Glutamatergic neuron (in vitro differentiated cells): Measurements from ENCODE around the gene ZCCHC14. TPM values are rescaled to one million over a fixed set of nuclear protein-coding genes. Genes with fewer than 3 reads are reported as not detected.
"Not testable (repeated sequence)": the region's sequence is repeated elsewhere in the genome, so short reads cannot be mapped to it uniquely, and the experiment has no call there.

Experiments used
- DNase-seq: peaks from one replicate; pipeline ENCODE4 v3.0.0; 2022
- H3K27ac Mint-ChIP-seq: one replicate; pipeline ENCODE4 v1.8.0; 2020; ENCODE audit warnings: mild to moderate bottlenecking, mixed read lengths, inconsistent platforms; ENCODE audit not compliant: unreplicated experiment
- H3K27me3 Mint-ChIP-seq: one replicate; pipeline ENCODE4 v1.8.0; 2020; ENCODE audit warnings: mild to moderate bottlenecking, moderate library complexity, mixed read lengths, inconsistent platforms; ENCODE audit not compliant: unreplicated experiment
- H3K36me3 Mint-ChIP-seq: one replicate; pipeline ENCODE4 v1.8.0; 2020; ENCODE audit warnings: mild to moderate bottlenecking, mixed read lengths, inconsistent platforms; ENCODE audit not compliant: unreplicated experiment
- H3K4me1 Mint-ChIP-seq: one replicate; pipeline ENCODE4 v1.8.0; 2020; ENCODE audit warnings: mild to moderate bottlenecking, low read depth, mixed read lengths, inconsistent platforms; ENCODE audit not compliant: unreplicated experiment
- H3K4me3 Mint-ChIP-seq: one replicate; pipeline ENCODE4 v1.8.0; 2020; ENCODE audit warnings: mild to moderate bottlenecking, mixed read lengths, inconsistent platforms; ENCODE audit not compliant: unreplicated experiment
- H3K9me3 Mint-ChIP-seq: one replicate; pipeline ENCODE4 v1.8.0; 2020; ENCODE audit warnings: mild to moderate bottlenecking, moderate library complexity, mixed read lengths, inconsistent platforms; ENCODE audit not compliant: unreplicated experiment
- total RNA-seq: library from RNA; stranded (reverse); fragmentation: NEBNext Ultra II Directional; extraction: Animal tissue kit (Norgen Biotek cat#: 25700); gene quantifications from one replicate; pipeline ENCODE4 v1.2.1, GENCODE V29; 2021; ENCODE audit not compliant: unreplicated experiment
- TF ChIP-seq, protein P1 (sequence below): fragments of 200-600 bp; sonication (generic); IDR thresholded peaks from one replicate; pipeline ENCODE4 v1.5.0; 2021; ENCODE audit not compliant: partially characterized antibody, unreplicated experiment

The ZCCHC14 gene
- total RNA-seq, 1 donor from 2014 or later = 29.2 TPM

DNA sequence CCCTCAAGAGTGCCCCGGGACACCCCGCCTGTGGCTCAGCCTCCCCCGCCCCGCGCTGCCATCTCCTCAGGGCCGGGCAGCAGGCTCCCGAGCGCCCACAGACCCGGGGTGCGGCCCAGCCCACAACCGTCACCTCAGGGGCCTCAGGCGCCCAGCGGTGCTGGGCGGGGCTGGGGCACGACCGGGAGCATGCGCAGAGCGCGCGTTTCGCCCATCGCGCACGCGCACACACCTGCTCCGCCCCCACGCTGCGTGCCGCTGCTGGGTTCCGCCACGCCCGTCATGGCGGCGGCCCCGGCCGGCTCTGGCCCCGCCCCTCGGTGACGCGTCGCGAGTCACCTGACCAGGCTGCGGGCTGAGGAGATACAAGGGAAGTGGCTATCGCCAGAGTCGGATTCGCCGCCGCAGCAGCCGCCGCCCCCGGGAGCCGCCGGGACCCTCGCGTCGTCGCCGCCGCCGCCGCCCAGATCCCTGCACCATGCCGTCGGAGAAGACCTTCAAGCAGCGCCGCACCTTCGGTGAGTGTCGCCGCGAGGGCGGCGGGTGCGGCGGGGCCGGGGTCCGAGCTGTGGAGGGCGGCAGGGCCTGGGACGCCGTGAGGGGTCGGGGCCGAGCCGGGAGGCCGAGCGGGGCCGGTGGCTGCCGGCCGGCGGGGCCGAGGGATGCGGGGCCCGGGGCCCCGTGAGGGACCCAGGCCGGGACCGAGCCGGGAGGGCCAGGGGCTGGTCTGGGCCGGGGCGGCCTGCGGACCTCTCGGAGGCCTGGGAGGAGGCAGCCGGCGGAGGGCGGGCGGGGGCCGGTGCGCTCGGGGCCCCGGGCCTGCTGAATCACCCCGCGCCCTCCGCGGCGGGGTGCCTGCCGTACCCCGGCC lies 100.6 kb downstream of the ZCCHC14 start, which contains the start of gene MAP1LC3B:
TSS of gene MAP1LC3B (plus strand) at position 387 of the 871 bp plus-strand sequence. CDS start at position 479, 92 bp downstream.
- Mint-ChIP-seq H3K4me1 (peaks cover 37% of the 10 kb centered on the region), H3K9me3 (peaks cover 25% of the 10 kb centered on the region), H3K27me3 (peaks cover 23% of the 10 kb centered on the region), H3K36me3 (no peaks in the 10 kb centered on the region), H3K27ac (peak within 1 kb of the TSS; percentile 97), H3K4me3 (peak within 1 kb of the TSS; percentile 95)
- TF ChIP-seq, protein P1, sequence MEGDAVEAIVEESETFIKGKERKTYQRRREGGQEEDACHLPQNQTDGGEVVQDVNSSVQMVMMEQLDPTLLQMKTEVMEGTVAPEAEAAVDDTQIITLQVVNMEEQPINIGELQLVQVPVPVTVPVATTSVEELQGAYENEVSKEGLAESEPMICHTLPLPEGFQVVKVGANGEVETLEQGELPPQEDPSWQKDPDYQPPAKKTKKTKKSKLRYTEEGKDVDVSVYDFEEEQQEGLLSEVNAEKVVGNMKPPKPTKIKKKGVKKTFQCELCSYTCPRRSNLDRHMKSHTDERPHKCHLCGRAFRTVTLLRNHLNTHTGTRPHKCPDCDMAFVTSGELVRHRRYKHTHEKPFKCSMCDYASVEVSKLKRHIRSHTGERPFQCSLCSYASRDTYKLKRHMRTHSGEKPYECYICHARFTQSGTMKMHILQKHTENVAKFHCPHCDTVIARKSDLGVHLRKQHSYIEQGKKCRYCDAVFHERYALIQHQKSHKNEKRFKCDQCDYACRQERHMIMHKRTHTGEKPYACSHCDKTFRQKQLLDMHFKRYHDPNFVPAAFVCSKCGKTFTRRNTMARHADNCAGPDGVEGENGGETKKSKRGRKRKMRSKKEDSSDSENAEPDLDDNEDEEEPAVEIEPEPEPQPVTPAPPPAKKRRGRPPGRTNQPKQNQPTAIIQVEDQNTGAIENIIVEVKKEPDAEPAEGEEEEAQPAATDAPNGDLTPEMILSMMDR = no peak
- DNase-seq = peak; percentile 99

DNA sequence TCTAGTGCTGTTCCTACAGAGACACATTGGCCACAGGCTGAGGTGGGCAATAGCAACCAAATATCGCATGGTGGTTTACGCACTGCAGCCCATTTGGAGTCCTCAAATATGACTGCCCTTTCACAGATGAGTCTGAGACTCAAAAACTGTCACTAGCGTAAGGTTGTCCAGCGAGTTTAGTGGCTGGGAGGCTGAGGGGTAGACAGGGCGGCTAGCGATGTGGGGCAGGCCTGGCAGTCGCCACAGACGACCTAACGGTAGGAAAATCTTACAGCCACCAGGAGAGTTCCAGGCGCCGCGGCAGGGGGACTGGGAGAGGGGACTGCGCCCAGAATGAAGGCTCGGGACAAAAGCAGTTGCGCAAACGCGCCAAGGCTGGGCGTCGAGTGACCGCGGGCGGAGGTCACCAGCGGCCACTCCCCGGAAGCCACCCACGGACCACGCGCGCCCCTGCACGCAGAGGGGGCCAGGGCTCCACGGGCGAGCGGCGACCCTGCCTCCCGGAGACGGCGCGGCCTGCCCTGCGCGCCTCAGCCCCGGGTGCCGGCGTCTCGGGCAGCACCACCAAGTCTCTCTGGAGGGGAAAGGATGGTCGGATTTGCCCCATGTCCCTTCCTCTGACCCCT lies 101.4 kb downstream of the ZCCHC14 start:
- Mint-ChIP-seq H3K9me3 (peaks cover 27% of the 10 kb centered on the region), H3K36me3 (no peaks in the 10 kb centered on the region), H3K27me3 (peaks cover 23% of the 10 kb centered on the region), H3K27ac (peak overlapping the region; percentile 97), H3K4me3 (peak overlapping the region; percentile 88), H3K4me1 (peaks cover 42% of the 10 kb centered on the region)
- DNase-seq = peak; percentile 58
- TF ChIP-seq, protein P1 = no peak

DNA sequence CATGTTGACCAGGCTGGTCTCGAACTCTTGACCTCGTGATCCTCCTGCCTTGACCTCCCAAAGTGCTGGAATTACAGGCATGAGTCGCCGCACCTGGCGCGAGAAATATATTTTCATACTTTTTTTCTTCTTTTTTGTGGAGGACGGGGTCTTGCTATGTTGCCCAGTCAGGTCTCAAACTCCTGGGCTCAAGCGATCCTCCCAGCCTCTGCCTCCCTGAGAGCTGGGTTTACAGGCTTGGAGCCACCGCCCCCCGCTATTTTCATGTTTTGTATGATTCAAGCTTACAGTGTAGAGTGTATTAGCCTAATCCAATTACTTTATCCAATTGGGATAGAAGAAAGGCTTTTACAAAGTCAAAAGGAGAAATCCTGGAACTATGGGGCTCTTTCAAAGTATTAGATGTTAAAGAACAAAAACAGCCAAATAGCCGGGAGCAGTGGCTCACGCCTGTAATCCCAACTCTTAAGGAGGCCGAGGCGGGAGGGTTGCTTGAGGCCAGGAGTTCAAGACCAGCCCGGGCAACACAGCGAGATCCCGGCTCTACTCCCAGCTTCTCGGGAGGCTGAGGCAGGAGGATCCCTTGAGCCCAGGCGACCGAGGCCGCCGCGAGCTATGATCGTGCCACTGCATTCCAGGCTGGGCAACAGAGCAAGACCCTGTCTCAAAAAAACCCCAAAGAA lies 102.0 kb downstream of the ZCCHC14 start:
- peak overlapping the region; percentile 97 for H3K27ac Mint-ChIP-seq
- no peak for DNase-seq
- peaks cover 46% of the 10 kb centered on the region for H3K4me1 Mint-ChIP-seq
- H3K9me3 Mint-ChIP-seq = peaks cover 27% of the 10 kb centered on the region
- H3K36me3 Mint-ChIP-seq = no peaks in the 10 kb centered on the region
- TF ChIP-seq, protein P1 = no peak
- H3K27me3 Mint-ChIP-seq = peaks cover 23% of the 10 kb centered on the region
- H3K4me3 Mint-ChIP-seq = peak overlapping the region; percentile 88

DNA sequence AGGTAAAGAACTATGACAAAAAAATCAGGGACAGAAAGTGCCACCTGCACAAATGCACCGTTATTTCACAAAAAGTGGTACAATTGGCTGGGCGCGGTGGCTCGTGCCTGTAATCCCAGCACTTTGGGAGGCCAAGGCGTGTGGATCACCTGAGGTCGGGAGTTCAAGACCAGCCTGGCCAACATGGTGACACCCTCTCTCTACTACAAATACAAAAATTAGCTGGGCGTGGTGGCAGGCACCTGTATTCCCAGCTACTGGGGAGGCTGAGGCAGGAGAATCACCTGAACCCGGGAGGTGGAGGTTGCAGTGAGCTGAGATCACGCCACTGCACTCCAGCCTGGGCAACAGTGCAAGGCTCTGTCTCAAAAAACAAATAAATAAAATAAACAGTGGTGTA lies 102.9 kb downstream of the ZCCHC14 start:
- H3K4me3 Mint-ChIP-seq = peak overlapping the region; percentile 77

DNA sequence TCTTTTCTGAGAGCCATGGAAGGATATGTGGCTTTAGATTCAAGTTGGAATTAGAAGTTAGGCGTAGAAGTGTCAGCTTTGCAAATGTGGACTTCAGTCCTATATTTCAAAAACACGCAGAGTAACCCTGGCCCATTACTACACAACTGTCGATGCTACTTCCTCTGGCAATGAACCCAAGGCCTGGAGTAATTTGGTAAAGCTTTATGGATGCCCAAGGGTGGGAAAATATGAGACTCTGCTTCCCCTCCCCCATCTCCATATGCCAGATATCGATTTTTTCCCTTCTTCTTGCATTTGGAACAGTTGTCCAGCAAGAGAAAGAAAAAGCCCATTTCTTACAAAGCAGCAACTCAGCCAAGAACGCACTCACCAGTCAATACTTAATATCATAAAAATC lies 103.6 kb downstream of the ZCCHC14 start:
- no peaks in the 10 kb centered on the region for H3K36me3 Mint-ChIP-seq
- TF ChIP-seq, protein P1 = no peak
- no peak for DNase-seq
- peak overlapping the region; percentile 77 for H3K4me3 Mint-ChIP-seq
- H3K27ac Mint-ChIP-seq = peak overlapping the region; percentile 97
- peaks cover 21% of the 10 kb centered on the region for H3K27me3 Mint-ChIP-seq
- peaks cover 35% of the 10 kb centered on the region for H3K4me1 Mint-ChIP-seq
- H3K9me3 Mint-ChIP-seq = peaks cover 29% of the 10 kb centered on the region

More for the DNA sequence above, 102.9 kb downstream of the ZCCHC14 start:
- H3K27me3 Mint-ChIP-seq = peaks cover 23% of the 10 kb centered on the region
- DNase-seq, H3K36me3 Mint-ChIP-seq: not testable (repeated sequence)
- H3K27ac Mint-ChIP-seq = peak overlapping the region; percentile 97
- peaks cover 27% of the 10 kb centered on the region for H3K9me3 Mint-ChIP-seq
- peaks cover 41% of the 10 kb centered on the region for H3K4me1 Mint-ChIP-seq
